Measurements from ENCODE around the gene RUVBL1.

The RUVBL1 gene

DNA sequence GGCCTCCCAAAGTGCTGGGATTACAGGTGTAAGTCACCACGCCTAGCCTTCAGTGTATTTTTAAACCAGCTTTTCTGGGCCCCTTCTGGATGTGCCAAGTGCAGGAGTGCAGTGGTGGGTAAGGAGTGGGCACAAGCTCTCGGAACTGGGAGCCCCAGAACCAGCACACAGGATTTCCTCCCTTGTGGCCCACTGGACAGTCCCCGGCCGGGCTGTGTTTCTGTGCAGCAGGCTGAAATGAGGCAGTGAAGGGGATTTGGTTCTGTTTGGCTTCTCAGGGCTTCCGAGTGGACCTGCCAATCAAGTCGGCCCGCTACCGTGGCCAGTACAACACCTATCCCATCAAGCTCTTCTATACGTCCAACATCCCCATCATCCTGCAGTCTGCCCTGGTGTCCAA lies 56.9 kb downstream of the RUVBL1 start:
- DNase-seq (ENCODE audit: low read depth), result no peak

GRCh38 chr3:128066114-128066513 lies 57.5 kb downstream of the RUVBL1 start:
- no peak for DNase-seq (ENCODE audit: low read depth)

DNA sequence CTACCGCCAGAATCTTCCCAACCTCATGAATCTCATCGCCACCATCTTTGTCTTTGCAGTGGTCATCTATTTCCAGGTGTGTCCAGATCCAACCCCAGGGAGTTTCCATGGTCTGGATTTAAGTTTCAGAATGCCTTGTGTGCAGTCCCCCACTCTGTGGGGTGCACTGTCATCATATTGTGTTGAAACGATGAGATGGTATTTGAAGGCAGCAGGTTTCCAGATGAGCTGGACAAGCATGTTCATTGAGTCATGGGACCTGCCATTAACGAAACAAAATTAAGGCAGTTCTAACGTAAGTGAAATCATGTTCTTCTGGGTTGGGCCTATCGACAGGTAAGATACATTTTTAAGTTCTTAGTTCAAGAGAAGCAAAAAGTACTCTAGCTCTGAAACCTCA lies 58.6 kb downstream of the RUVBL1 start:
- DNase-seq (ENCODE audit: low read depth), result no peak

GRCh38 chr3:128063865-128064264 lies 59.7 kb downstream of the RUVBL1 start:
- DNase-seq (ENCODE audit: low read depth), result no peak

- no peak for DNase-seq (ENCODE audit: low read depth)
These were observed 61.4 kb downstream of the RUVBL1 start for GRCh38 chr3:128062033-128062745.

DNA sequence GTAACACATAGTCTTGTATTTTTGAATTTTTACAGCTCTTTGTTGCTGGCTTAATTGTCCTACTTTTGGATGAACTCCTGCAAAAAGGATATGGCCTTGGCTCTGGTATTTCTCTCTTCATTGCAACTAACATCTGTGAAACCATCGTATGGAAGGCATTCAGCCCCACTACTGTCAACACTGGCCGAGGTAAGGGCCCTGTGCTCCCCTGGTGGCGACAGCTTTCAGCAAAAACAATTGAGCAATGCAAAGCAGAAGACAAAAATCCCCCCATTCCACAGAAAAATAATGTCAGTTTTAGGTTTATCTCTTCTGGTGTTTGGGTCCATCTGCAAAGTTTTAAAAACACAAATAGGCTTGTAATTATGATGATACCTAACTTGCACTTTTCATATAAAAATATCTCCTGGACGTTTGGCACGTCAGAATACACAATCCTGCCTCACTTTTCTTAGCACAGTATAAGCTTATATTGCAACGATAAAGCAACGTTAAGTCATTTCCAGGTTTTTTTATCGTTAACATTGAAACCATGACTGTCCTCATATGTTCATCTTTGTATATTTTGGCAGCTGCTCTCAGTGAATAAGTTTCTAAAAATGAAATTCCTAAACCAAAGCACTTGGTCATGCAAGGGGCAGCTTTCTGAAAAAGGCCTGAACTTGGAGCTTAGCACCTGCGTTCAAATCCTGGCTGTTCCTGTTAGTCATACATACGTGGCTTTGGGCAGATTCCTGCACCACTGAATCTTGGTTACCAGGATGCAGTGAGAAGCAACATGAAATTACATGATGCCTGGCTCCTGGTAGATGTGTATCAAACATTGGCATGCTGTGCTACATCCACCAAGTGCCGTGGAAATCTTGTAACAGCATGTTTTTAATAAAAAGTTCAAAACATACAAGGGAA lies 62.9 kb downstream of the RUVBL1 start:
- DNase-seq (ENCODE audit: low read depth), result no peak

DNA sequence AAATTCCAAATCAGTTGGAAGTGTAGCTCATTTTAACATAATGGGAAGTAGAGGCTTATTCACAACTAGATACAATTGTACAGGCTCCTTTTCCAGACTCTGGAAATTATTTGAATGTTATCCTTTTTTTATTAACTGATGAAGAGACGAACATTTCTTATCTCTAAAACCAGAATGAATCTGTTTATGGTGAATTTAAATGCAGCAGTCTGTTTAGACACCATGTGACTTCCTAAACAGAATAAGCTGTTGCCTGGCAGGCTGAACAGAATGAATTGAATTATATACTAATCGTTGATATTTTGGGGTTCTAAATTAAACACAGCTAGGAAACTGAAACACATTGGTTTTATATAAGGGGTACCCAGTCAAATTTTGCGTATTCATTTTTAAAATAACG lies 67.4 kb downstream of the RUVBL1 start:
- DNase-seq (ENCODE audit: low read depth), result no peak

DNA sequence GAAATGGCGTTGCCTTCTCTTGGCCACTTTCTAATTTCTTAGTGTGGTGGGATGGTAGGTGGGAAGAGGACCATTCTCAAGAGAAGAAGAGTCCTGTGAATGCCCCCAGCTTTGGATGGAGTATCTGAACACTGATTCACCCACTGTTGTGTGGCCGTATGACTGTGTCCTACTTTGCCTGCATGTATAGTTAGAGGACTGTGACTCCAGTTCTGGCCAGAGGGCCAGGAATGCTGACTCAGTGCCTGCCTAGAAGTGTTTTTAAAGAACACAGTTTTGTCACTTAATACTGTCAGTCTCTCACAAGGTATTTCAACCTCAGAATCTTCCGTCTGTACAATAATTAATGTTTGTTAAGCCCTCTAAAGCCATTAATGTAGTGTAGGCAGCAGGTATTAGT lies 69.2 kb downstream of the RUVBL1 start:
- DNase-seq (ENCODE audit: low read depth), result no peak

GRCh38 chr3:128053614-128054013 lies 70.0 kb downstream of the RUVBL1 start:
- DNase-seq (ENCODE audit: low read depth), result no peak

GRCh38 chr3:128052595-128053351 lies 70.8 kb downstream of the RUVBL1 start:
- DNase-seq (ENCODE audit: low read depth), result no peak

GRCh38 chr3:128051837-128052594 lies 71.6 kb downstream of the RUVBL1 start, which contains the start of gene SEC61A1:
Gene SEC61A1, plus strand, starts transcription at chr3:128052437. Its CDS starts 116 bp downstream, at chr3:128052553.
- peak; percentile 93 for DNase-seq (ENCODE audit: low read depth)

- no peak for DNase-seq (ENCODE audit: low read depth)
These were observed 72.2 kb downstream of the RUVBL1 start for GRCh38 chr3:128051459-128051836.

GRCh38 chr3:128050597-128050996 lies 73.0 kb downstream of the RUVBL1 start:
- DNase-seq (ENCODE audit: low read depth), result no peak

DNA sequence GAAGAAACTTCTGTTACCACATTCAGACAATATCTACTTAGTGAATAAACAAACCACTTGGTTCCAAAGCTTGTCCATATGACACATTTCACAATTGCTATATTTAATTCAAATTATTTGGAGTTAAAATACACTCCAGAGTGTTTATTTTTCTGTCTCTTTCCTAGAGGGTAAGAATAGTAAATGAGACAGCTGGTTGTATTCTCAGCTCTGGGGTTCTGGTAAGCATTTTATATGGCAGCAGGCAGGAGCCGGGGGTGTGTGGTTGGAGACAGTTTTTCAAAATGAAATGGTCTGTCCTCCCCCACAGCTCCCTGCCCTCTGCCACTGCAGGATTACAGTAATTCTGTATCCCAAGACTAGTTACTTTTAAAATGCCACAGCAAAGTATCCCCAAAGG lies 82.3 kb downstream of the RUVBL1 start:
- no peak for DNase-seq (ENCODE audit: low read depth)

GRCh38 chr3:128040660-128041059 lies 83.0 kb downstream of the RUVBL1 start:
- DNase-seq (ENCODE audit: low read depth), result no peak

DNA sequence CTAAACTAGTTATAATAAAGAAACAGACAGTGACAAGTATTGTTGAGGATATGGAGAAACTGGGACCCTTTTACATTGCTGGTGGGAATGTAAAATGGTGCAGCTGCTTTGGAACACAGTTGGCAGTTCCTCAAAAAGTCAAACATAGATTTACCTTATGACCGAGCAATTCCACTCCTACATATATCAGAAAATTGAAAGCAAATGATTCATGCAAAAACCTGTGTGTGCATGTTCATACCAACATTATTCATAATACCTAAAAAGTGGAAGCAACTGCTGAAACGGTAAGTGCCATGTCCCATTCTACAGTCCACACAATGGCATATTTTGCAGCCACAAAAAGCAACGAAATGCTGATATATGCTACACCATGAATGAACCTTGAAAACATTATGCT lies 83.6 kb downstream of the RUVBL1 start:
- DNase-seq (ENCODE audit: low read depth), result no peak

GRCh38 chr3:128036119-128036518 lies 87.5 kb downstream of the RUVBL1 start:
- no peak for DNase-seq (ENCODE audit: low read depth)

GRCh38 chr3:128033102-128033501 lies 90.5 kb downstream of the RUVBL1 start:
- DNase-seq (ENCODE audit: low read depth), result no peak

Measured in activated T-helper 9 cell treated with anti-CD3 and anti-CD28 coated beads, Interleukin-2, amount 50 U/mL, for 16 hours (primary cell).